Endodermal cell (in vitro differentiated cells): ENCODE data around the gene BRCA2. TPM values are rescaled to one million over a fixed set of nuclear protein-coding genes. Genes with fewer than 3 reads are reported as not detected.

Experiments
- DNase-seq: peaks from one replicate; pipeline ENCODE4 v3.0.0-alpha.2; 2017
- H3K27ac ChIP-seq: 2 replicates; pipeline ENCODE4 v1.5.1; 2013; ENCODE audit warnings: mild to moderate bottlenecking, low read depth, low read length, moderate library complexity
- H3K27me3 ChIP-seq: 2 replicates; pipeline ENCODE4 v1.6.1; 2013; ENCODE audit warnings: mild to moderate bottlenecking, low read length, moderate library complexity; ENCODE audit not compliant: insufficient read depth, control insufficient read depth, poor library complexity, severe bottlenecking
- H3K36me3 ChIP-seq: 2 replicates; pipeline ENCODE4 v1.7.0; 2013; ENCODE audit warnings: mild to moderate bottlenecking, low read length, moderate library complexity; ENCODE audit not compliant: control insufficient read depth, insufficient read depth
- H3K4me1 ChIP-seq: one replicate; pipeline ENCODE4 v1.7.0; 2013; ENCODE audit warnings: low read length; ENCODE audit not compliant: control insufficient read depth, insufficient read depth
- H3K4me3 ChIP-seq: 2 replicates; pipeline ENCODE4 v1.5.1; 2013; ENCODE audit warnings: mild to moderate bottlenecking, low read length, moderate library complexity
- H3K9ac ChIP-seq: 2 replicates; pipeline ENCODE4 v1.6.1; 2013; ENCODE audit warnings: mild to moderate bottlenecking, low read length, moderate library complexity; ENCODE audit not compliant: poor library complexity, severe bottlenecking; ENCODE audit errors: extremely low read depth
- H3K9me3 ChIP-seq: 2 replicates; pipeline ENCODE4 v1.6.1; 2013; ENCODE audit warnings: mild to moderate bottlenecking, low read length, moderate library complexity; ENCODE audit not compliant: control insufficient read depth
- H3K27ac Mint-ChIP-seq: 2 replicates; pipeline ENCODE4 v1.8.0; 2020; ENCODE audit warnings: mixed read lengths
- H3K27me3 Mint-ChIP-seq: 2 replicates; pipeline ENCODE4 v1.8.0; 2021; ENCODE audit warnings: mild to moderate bottlenecking, mixed read lengths; ENCODE audit not compliant: insufficient read depth
- H3K36me3 Mint-ChIP-seq: 2 replicates; pipeline ENCODE4 v1.8.0; 2020; ENCODE audit warnings: low read depth, mixed read lengths
- H3K4me1 Mint-ChIP-seq: 2 replicates; pipeline ENCODE4 v1.8.0; 2020; ENCODE audit warnings: mixed read lengths
- H3K4me3 Mint-ChIP-seq: 2 replicates; pipeline ENCODE4 v1.8.0; 2020; ENCODE audit warnings: mild to moderate bottlenecking, moderate library complexity, mixed read lengths
- H3K9me3 Mint-ChIP-seq: 2 replicates; pipeline ENCODE4 v1.8.0; 2020; ENCODE audit warnings: mild to moderate bottlenecking, mixed read lengths
- CTCF ChIP-seq: fragments of 200-600 bp; sonication (generic); conservative IDR thresholded peaks from 2 replicates; pipeline ENCODE4 v1.5.0; 2021; ENCODE audit warnings: antibody characterized with exemption, mild to moderate bottlenecking
- WGBS, 2 experiments: methylation state at CpG; one replicate each; pipeline versions ENCODE4 v1.1.5 to v1.1.7; 2013; ENCODE audit warnings: missing lambda C conversion rate in 2 of 2, mixed read lengths in 1 of 2; ENCODE audit not compliant: insufficient coverage in 1 of 2, insufficient read length in 1 of 2; 5-methylcytosine and 5-hydroxymethylcytosine counted together
- total RNA-seq, 2 donors: library from RNA; stranded (reverse); fragmentation: NEBNext Ultra II Directional in 1 of 2; extraction: Animal tissue kit (Norgen Biotek cat#: 25700) in 1 of 2; gene quantifications; 2 replicates in 1 of 2; 3 replicates in 1 of 2; pipeline ENCODE4 v1.2.1, GENCODE V29; 2021

The BRCA2 gene
- total RNA-seq, 2 donors from 2014 or later, result 25.7 to 27.8 TPM

DNA sequence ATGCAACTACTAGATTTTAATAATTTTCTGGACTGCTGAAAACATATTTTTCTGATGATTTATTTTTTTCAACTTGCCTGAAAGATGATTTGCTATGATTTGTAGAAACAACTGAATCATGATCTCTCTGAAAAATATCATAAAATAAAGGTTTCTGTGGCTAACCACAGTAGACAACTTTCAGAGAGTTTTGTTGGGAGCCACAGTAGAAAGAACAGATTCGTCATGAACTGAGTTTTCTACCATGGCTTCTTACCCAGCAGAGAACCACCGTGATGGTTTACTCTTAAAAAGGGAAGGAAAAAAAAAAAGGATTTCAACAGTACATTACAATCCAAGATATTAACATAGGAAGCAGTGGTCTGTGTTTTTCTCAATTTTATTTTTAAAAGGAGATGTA, 18.1 kb upstream of the BRCA2 start:
- no peak for DNase-seq
- H3K9me3 Mint-ChIP-seq, result no peaks in the 10 kb centered on the region
- no peak for TF ChIP-seq CTCF

GRCh38 chr13:32298695-32299094, 16.6 kb upstream of the BRCA2 start:
- H3K4me3 Mint-ChIP-seq, result no peak overlapping the region
- Histone ChIP-seq H3K27ac (no peak overlapping the region), H3K9ac (no peak overlapping the region), H3K36me3 (no peaks in the 10 kb centered on the region), H3K4me3 (no peak overlapping the region), H3K9me3 (no peaks in the 10 kb centered on the region), H3K27me3 (no peaks in the 10 kb centered on the region), H3K4me1 (no peaks in the 10 kb centered on the region)
- no peaks in the 10 kb centered on the region for H3K27me3 Mint-ChIP-seq
- DNase-seq, result no peak
- no peaks in the 10 kb centered on the region for H3K9me3 Mint-ChIP-seq
- no peak overlapping the region for H3K27ac Mint-ChIP-seq
- TF ChIP-seq CTCF, result no peak
- no peaks in the 10 kb centered on the region for H3K36me3 Mint-ChIP-seq
- peaks cover 1% of the 10 kb centered on the region for H3K4me1 Mint-ChIP-seq
- 92 to 93% methylated on average over 4 to 6 of the region's 6 CpGs for WGBS, 2 experiments

More for the DNA sequence above, 18.1 kb upstream of the BRCA2 start:
- Histone ChIP-seq H3K4me3 (no peak overlapping the region), H3K9ac (no peak overlapping the region), H3K27ac (no peak overlapping the region), H3K36me3 (no peaks in the 10 kb centered on the region), H3K27me3 (no peaks in the 10 kb centered on the region), H3K9me3 (no peaks in the 10 kb centered on the region), H3K4me1 (no peaks in the 10 kb centered on the region)
- H3K4me1 Mint-ChIP-seq, result peaks cover 1% of the 10 kb centered on the region
- H3K4me3 Mint-ChIP-seq, result no peak overlapping the region
- no peaks in the 10 kb centered on the region for H3K27me3 Mint-ChIP-seq
- WGBS, 2 experiments, result 98% methylated on average over 2 of the region's 2 CpGs; no CpG with 5 or more reads in 1 of the 2 experiments
- H3K27ac Mint-ChIP-seq, result no peak overlapping the region
- H3K36me3 Mint-ChIP-seq, result no peaks in the 10 kb centered on the region

GRCh38 chr13:32299893-32300292, 15.4 kb upstream of the BRCA2 start:
- H3K9me3 ChIP-seq, result no peaks in the 10 kb centered on the region
- DNase-seq, result no peak
- TF ChIP-seq CTCF, result no peak
- 78 to 100% methylated on average over 2 to 4 of the region's 4 CpGs for WGBS, 2 experiments
- Mint-ChIP-seq H3K4me1 (peaks cover 1% of the 10 kb centered on the region), H3K4me3 (no peak overlapping the region), H3K27ac (no peak overlapping the region), H3K9me3 (no peaks in the 10 kb centered on the region), H3K27me3 (no peaks in the 10 kb centered on the region), H3K36me3 (no peaks in the 10 kb centered on the region)
- H3K27ac ChIP-seq, result no peak overlapping the region
- no peak overlapping the region for H3K9ac ChIP-seq
- no peaks in the 10 kb centered on the region for H3K4me1 ChIP-seq
- H3K36me3 ChIP-seq, result no peaks in the 10 kb centered on the region
- no peaks in the 10 kb centered on the region for H3K27me3 ChIP-seq
- no peak overlapping the region for H3K4me3 ChIP-seq
